Neural progenitor cell (in vitro differentiated cells): ENCODE data around the gene RAPGEF6. TPM values are rescaled to one million over a fixed set of nuclear protein-coding genes. Genes with fewer than 3 reads are reported as not detected.

ENCODE experiments used
- DNase-seq: peaks from one replicate; pipeline ENCODE4 v3.0.0-alpha.2; 2016; ENCODE audit warnings: low spot score
- H2AFZ ChIP-seq: fragments of 200-600 bp; sonication (generic); replicated peaks from 2 replicates; pipeline ENCODE4 v1.6.1; 2016; ENCODE audit warnings: antibody characterized with exemption
- H3F3A ChIP-seq: fragments of 200-600 bp; sonication (generic); 2 replicates; pipeline ENCODE4 v1.6.1; 2016; ENCODE audit warnings: antibody characterized with exemption, low read depth
- H3K27ac ChIP-seq: fragments of 200-600 bp; sonication (generic); 2 replicates; pipeline ENCODE4 v1.5.1; 2016; ENCODE audit warnings: mild to moderate bottlenecking
- H3K27me3 ChIP-seq: fragments of 200-600 bp; sonication (generic); 2 replicates; pipeline ENCODE4 v1.6.1; 2016; ENCODE audit warnings: mild to moderate bottlenecking, moderate library complexity
- H3K36me3 ChIP-seq: fragments of 200-600 bp; sonication (generic); 2 replicates; pipeline ENCODE4 v1.5.1; 2016
- H3K4me1 ChIP-seq: fragments of 200-600 bp; sonication (generic); 2 replicates; pipeline ENCODE4 v1.6.1; 2016; ENCODE audit warnings: mixed run types
- H3K4me2 ChIP-seq: fragments of 200-600 bp; sonication (generic); 2 replicates; pipeline ENCODE4 v1.6.1; 2016
- H3K4me3 ChIP-seq: fragments of 200-600 bp; sonication (generic); 2 replicates; pipeline ENCODE4 v1.5.1; 2016
- H3K79me2 ChIP-seq: fragments of 200-600 bp; sonication (generic); 2 replicates; pipeline ENCODE4 v1.6.1; 2016; ENCODE audit warnings: low read depth
- H3K9ac ChIP-seq: fragments of 200-600 bp; sonication (generic); 2 replicates; pipeline ENCODE4 v1.6.1; 2016
- H3K9me3 ChIP-seq: fragments of 200-600 bp; sonication (generic); 2 replicates; pipeline ENCODE4 v1.5.1; 2016; ENCODE audit warnings: low read depth
- H4K20me1 ChIP-seq: fragments of 200-600 bp; sonication (generic); 2 replicates; pipeline ENCODE4 v1.6.1; 2016; ENCODE audit warnings: low read depth
- H3K27ac Mint-ChIP-seq: 3 replicates; pipeline ENCODE4 v1.8.0; 2021; ENCODE audit warnings: mixed read lengths
- H3K27me3 Mint-ChIP-seq: 2 replicates; pipeline ENCODE4 v1.8.0; 2022; ENCODE audit warnings: low read depth, mild to moderate bottlenecking, inconsistent platforms, moderate library complexity, mixed read lengths; ENCODE audit not compliant: insufficient read depth
- H3K36me3 Mint-ChIP-seq: 3 replicates; pipeline ENCODE4 v1.8.0; 2021; ENCODE audit warnings: mixed read lengths
- H3K4me1 Mint-ChIP-seq: 3 replicates; pipeline ENCODE4 v1.8.0; 2021; ENCODE audit warnings: mixed read lengths
- H3K4me3 Mint-ChIP-seq: 3 replicates; pipeline ENCODE4 v1.8.0; 2021; ENCODE audit warnings: mild to moderate bottlenecking, moderate library complexity, mixed read lengths
- H3K9me3 Mint-ChIP-seq: 3 replicates; pipeline ENCODE4 v1.8.0; 2020; ENCODE audit warnings: mixed read lengths
- CTCF ChIP-seq: fragments of 200-600 bp; sonication (generic); IDR thresholded peaks from 2 replicates; pipeline ENCODE4 v1.5.1; 2017; ENCODE audit warnings: antibody characterized with exemption, mild to moderate bottlenecking
- EZH2 ChIP-seq: fragments of 200-600 bp; sonication (generic); IDR thresholded peaks from 2 replicates; pipeline ENCODE4 v1.6.1; 2017; ENCODE audit warnings: antibody characterized with exemption, mild to moderate bottlenecking, moderate library complexity
- EZH2phosphoT487 ChIP-seq: fragments of 200-600 bp; sonication (generic); IDR thresholded peaks from 2 replicates; pipeline ENCODE4 v1.6.1; 2017; ENCODE audit warnings: antibody characterized with exemption
- total RNA-seq: library from RNA; depleted of rRNA; stranded (reverse); fragments of >200 nt; gene quantifications from 2 replicates; pipeline ENCODE4 v1.2.3, GENCODE V29; 2015; ENCODE audit warnings: low replicate concordance

Gene RAPGEF6
- total RNA-seq, 1 donor from 2014 or later, result 18.1 TPM

GRCh38 chr5:131396015-131396414 is 239.0 kb downstream of the RAPGEF6 start:
- Mint-ChIP-seq H3K27me3 (peaks cover 2% of the 10 kb centered on the region), H3K4me1 (no peaks in the 10 kb centered on the region), H3K9me3 (peaks cover 5% of the 10 kb centered on the region), H3K36me3 (peaks cover 57% of the 10 kb centered on the region), H3K27ac (peak overlapping the region; percentile 69), H3K4me3 (no peak overlapping the region)
- TF ChIP-seq CTCF (no peak), EZH2phosphoT487 (no peak), EZH2 (no peak)
- no peaks in the 10 kb centered on the region for H4K20me1 ChIP-seq
- H3K27me3 ChIP-seq, result no peaks in the 10 kb centered on the region
- H3K4me3 ChIP-seq, result no peak overlapping the region
- no peak overlapping the region for H3K4me2 ChIP-seq
- H3K9ac ChIP-seq, result no peak overlapping the region
- H3K4me1 ChIP-seq, result no peaks in the 10 kb centered on the region
- no peak overlapping the region for H2AFZ ChIP-seq
- no peak for DNase-seq
- H3K79me2 ChIP-seq, result no peaks in the 10 kb centered on the region
- no peaks in the 10 kb centered on the region for H3K36me3 ChIP-seq
- H3K27ac ChIP-seq, result peak overlapping the region; percentile 27
- H3K9me3 ChIP-seq, result no peaks in the 10 kb centered on the region
- no peaks in the 10 kb centered on the region for H3F3A ChIP-seq

GRCh38 chr5:131394128-131394527 is 240.9 kb downstream of the RAPGEF6 start:
- Histone ChIP-seq H3K79me2 (no peaks in the 10 kb centered on the region), H3K4me1 (no peaks in the 10 kb centered on the region), H3K27ac (no peak overlapping the region), H3K9me3 (no peaks in the 10 kb centered on the region), H3K4me3 (no peak overlapping the region), H3K36me3 (no peaks in the 10 kb centered on the region), H2AFZ (no peak overlapping the region), H3F3A (no peaks in the 10 kb centered on the region), H4K20me1 (no peaks in the 10 kb centered on the region), H3K9ac (no peak overlapping the region), H3K27me3 (no peaks in the 10 kb centered on the region), H3K4me2 (no peak overlapping the region)
- no peak for DNase-seq
- Mint-ChIP-seq H3K9me3 (no peaks in the 10 kb centered on the region), H3K27ac (no peak overlapping the region), H3K4me1 (no peaks in the 10 kb centered on the region), H3K27me3 (peaks cover 2% of the 10 kb centered on the region), H3K36me3 (peaks cover 51% of the 10 kb centered on the region), H3K4me3 (no peak overlapping the region)
- no peak for TF ChIP-seq CTCF
- TF ChIP-seq EZH2phosphoT487, result no peak
- no peak for TF ChIP-seq EZH2

- H3K4me1 Mint-ChIP-seq, result no peaks in the 10 kb centered on the region
- no peak overlapping the region for H3K4me3 ChIP-seq
- no peaks in the 10 kb centered on the region for H4K20me1 ChIP-seq
- peaks cover 2% of the 10 kb centered on the region for H3K27me3 Mint-ChIP-seq
- H3K9me3 ChIP-seq, result no peaks in the 10 kb centered on the region
- H3K9ac ChIP-seq, result no peak overlapping the region
- DNase-seq, result no peak
- peak overlapping the region; percentile 7 for H3K27ac Mint-ChIP-seq
- no peaks in the 10 kb centered on the region for H3K9me3 Mint-ChIP-seq
- no peaks in the 10 kb centered on the region for H3K79me2 ChIP-seq
- no peaks in the 10 kb centered on the region for H3F3A ChIP-seq
- H3K27ac ChIP-seq, result no peak overlapping the region
- no peak overlapping the region for H3K4me3 Mint-ChIP-seq
- peaks cover 45% of the 10 kb centered on the region for H3K36me3 Mint-ChIP-seq
- no peaks in the 10 kb centered on the region for H3K27me3 ChIP-seq
- H2AFZ ChIP-seq, result no peak overlapping the region
- TF ChIP-seq CTCF, result no peak
- TF ChIP-seq EZH2, result no peak
- TF ChIP-seq EZH2phosphoT487, result no peak
- no peaks in the 10 kb centered on the region for H3K4me1 ChIP-seq
- no peaks in the 10 kb centered on the region for H3K36me3 ChIP-seq
- H3K4me2 ChIP-seq, result no peak overlapping the region
Observed at GRCh38 chr5:131393498-131393968, 241.5 kb downstream of the RAPGEF6 start.
